ENCODE results near the gene FAM222A.

FAM222A gene

DNA sequence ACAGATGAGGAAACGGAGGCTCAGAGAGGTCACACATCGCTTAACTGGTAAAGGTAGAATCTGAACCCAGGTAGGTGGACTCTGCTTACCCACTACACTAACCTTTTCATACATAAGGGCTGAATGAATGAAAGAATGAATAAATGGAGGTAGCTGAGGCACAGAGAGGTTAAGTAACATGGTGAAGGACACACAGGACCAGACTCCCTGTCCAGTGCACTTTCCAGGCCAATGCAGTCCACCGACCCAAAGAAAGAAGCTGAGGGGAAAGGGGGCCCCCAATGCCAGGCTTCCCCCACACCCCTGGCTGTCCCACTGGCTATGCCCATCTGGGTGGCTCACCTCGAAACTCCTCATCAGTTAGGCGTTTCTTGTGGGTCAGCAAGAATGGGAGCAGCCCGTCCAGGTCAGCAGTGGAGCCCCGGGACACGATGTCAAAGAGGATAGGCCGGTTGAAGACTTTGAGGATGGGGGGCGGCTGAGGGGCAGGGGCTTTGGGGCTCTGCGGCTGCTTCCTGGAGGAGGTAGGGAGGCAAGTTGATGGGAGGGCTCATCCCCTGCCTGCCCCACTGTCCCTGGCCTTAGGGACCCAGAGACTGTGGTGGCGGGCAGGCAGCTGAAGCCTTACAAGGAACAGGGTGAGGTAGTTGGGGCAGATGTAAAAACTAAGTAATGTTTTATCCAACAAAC is 94.5 kb downstream of the FAM222A start:
- TF ChIP-seq, protein P1, sequence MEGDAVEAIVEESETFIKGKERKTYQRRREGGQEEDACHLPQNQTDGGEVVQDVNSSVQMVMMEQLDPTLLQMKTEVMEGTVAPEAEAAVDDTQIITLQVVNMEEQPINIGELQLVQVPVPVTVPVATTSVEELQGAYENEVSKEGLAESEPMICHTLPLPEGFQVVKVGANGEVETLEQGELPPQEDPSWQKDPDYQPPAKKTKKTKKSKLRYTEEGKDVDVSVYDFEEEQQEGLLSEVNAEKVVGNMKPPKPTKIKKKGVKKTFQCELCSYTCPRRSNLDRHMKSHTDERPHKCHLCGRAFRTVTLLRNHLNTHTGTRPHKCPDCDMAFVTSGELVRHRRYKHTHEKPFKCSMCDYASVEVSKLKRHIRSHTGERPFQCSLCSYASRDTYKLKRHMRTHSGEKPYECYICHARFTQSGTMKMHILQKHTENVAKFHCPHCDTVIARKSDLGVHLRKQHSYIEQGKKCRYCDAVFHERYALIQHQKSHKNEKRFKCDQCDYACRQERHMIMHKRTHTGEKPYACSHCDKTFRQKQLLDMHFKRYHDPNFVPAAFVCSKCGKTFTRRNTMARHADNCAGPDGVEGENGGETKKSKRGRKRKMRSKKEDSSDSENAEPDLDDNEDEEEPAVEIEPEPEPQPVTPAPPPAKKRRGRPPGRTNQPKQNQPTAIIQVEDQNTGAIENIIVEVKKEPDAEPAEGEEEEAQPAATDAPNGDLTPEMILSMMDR (IDR thresholded peaks at IDR 0.05) = no peak
- no peaks in the 10 kb centered on the region for H3K36me3 Mint-ChIP-seq (ENCODE audit: low read depth)
- peaks cover 2% of the 10 kb centered on the region for H3K27me3 Mint-ChIP-seq (ENCODE audit: low read depth, poor library complexity)
- DNase-seq = no peak
- H3K4me1 Mint-ChIP-seq = no peaks in the 10 kb centered on the region
- H3K27ac Mint-ChIP-seq = no peak overlapping the region
- H3K9me3 Mint-ChIP-seq = no peaks in the 10 kb centered on the region
- no peak overlapping the region for H3K4me3 Mint-ChIP-seq

DNA sequence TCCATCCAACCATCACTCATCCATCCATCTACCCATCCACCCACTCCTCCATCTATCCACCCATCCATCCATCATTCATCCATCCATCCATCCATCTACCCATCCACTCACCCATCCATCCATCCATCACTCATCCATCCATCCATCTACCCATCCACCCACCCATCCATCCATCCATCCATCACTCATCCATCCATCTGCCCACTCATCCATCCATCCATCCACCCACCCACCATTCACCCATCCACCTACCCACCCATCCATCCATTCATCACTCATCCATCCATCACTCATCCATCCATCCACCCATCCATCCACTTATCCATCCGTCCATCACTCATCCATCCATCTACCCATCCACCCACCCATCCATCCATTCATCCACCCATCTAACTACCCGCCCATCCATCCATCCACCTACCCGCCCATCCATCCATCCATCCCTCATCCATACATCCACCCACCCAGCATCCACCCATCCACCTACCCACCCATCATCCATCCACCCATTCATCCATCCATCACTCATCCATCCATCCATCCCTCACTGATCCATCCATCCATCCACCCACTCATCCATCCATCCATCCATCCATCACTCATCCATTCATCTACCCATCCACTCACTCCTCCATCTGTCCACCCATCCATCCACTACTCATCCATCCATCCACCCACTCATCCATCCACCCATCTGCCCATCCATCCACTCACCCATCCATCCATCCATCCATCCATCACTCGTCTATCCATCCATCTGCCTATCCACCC is 95.4 kb downstream of the FAM222A start:
- H3K27ac Mint-ChIP-seq = no peak overlapping the region
- no peak overlapping the region for H3K4me3 Mint-ChIP-seq
- no peaks in the 10 kb centered on the region for H3K9me3 Mint-ChIP-seq
- H3K4me1 Mint-ChIP-seq = no peaks in the 10 kb centered on the region
- TF ChIP-seq, protein P1 (IDR thresholded peaks at IDR 0.05) = no peak
- peaks cover 2% of the 10 kb centered on the region for H3K27me3 Mint-ChIP-seq (ENCODE audit: low read depth, poor library complexity)
- no peaks in the 10 kb centered on the region for H3K36me3 Mint-ChIP-seq (ENCODE audit: low read depth)
- DNase-seq = no peak

DNA sequence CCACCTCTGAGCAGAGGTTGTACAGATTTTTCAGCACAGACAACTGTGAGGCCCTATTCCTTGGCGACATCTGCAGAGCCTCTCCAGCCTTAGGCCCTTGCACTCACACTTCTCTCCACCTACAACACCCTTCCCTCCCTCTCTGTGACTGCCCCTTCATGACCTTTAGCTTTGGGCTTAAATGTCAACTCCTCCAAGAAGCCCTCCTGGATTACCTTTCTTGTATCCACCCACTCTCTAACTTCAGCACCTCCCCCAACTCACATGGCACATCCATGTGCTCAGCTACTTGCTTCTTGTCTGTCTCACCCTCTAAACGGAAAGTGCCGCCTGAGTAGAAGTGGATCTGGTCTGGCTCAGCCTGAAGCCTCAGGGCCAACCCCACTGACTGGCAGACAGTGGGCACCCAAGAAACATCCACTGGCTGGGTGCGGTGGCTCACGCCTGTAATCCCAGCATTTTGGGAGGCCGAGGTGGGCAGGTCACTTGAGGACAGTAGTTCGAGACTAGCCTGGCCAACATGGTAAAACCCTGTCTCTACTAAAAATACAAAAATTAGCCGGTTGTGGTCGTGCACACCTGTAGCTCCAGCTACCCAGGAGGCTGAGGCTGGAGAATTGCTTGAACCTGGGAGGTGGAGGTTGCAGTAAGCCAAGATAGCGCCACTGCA is 97.5 kb downstream of the FAM222A start:
- Mint-ChIP-seq H3K27me3 (ENCODE audit: low read depth, poor library complexity) (peaks cover 2% of the 10 kb centered on the region), H3K9me3 (no peaks in the 10 kb centered on the region), H3K4me1 (no peaks in the 10 kb centered on the region), H3K36me3 (ENCODE audit: low read depth) (no peaks in the 10 kb centered on the region), H3K27ac (no peak overlapping the region), H3K4me3 (no peak overlapping the region)
- DNase-seq = no peak
- TF ChIP-seq, protein P1 (IDR thresholded peaks at IDR 0.05) = no peak

DNA sequence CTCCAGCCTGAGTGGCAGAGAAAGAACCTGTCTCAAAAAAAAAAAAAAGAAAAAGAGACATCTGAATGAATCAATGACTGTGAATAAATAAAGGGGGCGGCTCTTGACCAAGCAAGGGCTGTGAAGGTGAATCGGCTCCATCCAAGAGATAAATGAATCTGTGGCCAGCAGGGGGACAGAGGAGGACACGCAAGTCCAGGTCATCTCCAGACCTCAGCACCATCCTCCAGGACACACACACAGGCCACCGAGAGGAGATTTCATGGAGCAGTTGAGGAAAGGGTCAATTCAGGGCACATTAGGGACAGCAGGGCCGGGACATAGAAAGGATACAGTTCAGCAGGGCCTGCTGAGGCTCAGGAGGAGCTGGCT is 98.0 kb downstream of the FAM222A start:
- TF ChIP-seq, protein P1 (IDR thresholded peaks at IDR 0.05) = no peak

DNA sequence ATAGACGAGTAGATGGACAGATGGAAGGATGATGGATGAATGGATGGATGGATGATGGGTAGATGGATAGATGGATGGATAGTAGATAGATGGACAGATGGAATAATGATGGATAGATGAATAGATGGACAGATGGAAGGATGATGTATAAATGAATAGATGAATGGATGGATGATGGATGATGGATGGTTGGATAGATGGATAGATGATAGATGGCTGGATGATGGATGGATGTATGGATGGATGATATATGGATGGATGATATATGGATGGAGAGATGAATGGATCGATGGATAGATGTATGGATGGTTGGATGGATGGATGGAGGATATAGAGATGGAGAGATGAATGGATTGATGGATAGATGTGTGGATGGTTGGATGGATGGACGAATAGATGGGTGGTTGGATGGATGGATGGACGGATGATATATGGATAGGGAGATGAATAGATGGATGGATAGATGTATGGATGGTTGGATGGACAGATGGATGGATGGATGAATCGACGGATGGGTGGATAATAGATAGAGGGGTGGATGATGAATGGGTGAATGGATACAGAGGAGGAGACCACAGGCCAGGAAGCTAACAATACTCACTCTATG is 100.3 kb downstream of the FAM222A start:
- DNase-seq = no peak
- TF ChIP-seq, protein P1 (IDR thresholded peaks at IDR 0.05) = no peak
- no peaks in the 10 kb centered on the region for H3K36me3 Mint-ChIP-seq (ENCODE audit: low read depth)
- H3K4me3 Mint-ChIP-seq = no peak overlapping the region
- no peaks in the 10 kb centered on the region for H3K4me1 Mint-ChIP-seq
- H3K27me3 Mint-ChIP-seq (ENCODE audit: low read depth, poor library complexity) = peaks cover 2% of the 10 kb centered on the region
- no peak overlapping the region for H3K27ac Mint-ChIP-seq
- H3K9me3 Mint-ChIP-seq = no peaks in the 10 kb centered on the region

More for the DNA sequence above, 98.0 kb downstream of the FAM222A start:
- no peak overlapping the region for H3K27ac Mint-ChIP-seq
- no peaks in the 10 kb centered on the region for H3K9me3 Mint-ChIP-seq
- H3K4me3 Mint-ChIP-seq = no peak overlapping the region
- peaks cover 2% of the 10 kb centered on the region for H3K27me3 Mint-ChIP-seq (ENCODE audit: low read depth, poor library complexity)
- H3K36me3 Mint-ChIP-seq (ENCODE audit: low read depth) = no peaks in the 10 kb centered on the region
- no peak for DNase-seq
- no peaks in the 10 kb centered on the region for H3K4me1 Mint-ChIP-seq

Measured in nephron progenitor cell (in vitro differentiated cells).